ENCODE measurements around the gene CTBP2. TPM values are rescaled to one million over a fixed set of nuclear protein-coding genes. Genes with fewer than 3 reads are reported as not detected.

CTBP2 gene
- polyA plus RNA-seq, 3 donors: 91.1 to 100 (median 98.0) TPM

DNA sequence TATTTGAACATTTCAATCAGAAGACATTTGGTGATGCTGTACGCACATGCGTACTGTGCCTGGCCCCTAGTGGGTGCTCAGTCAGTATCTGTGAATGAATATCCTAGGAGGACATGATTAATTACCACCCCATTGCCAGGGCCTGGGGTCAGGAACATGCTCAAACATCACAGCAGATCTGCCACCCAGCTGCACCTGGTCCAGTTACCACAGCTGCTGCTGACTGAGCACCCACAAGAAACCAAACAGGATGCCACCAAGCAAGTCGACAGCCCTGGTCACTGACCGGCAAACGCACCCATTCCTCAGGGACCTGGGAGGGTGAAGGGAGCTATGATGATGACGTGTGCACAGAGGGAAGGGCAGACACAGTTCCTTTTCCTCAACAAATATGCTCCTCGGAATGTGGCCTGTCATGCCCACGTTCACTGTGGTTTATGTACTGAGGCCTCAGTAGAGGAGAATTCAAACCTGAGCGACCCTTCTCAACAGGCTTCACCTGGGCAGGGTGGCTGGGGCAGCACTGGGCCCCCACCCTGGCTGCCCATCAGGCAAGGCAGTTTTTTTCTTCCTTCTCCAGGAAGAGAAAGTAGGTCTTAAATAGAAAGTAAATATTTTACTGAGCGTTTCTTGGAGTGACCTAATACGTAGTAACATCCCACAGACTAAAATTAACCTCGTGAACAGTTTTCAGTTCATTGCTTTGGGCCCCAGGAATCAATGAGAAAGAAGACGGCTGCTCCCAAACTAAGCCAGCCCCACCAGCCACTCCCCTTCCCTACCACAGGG lies 13.4 kb downstream of the CTBP2 start:
- no peak for DNase-seq

DNA sequence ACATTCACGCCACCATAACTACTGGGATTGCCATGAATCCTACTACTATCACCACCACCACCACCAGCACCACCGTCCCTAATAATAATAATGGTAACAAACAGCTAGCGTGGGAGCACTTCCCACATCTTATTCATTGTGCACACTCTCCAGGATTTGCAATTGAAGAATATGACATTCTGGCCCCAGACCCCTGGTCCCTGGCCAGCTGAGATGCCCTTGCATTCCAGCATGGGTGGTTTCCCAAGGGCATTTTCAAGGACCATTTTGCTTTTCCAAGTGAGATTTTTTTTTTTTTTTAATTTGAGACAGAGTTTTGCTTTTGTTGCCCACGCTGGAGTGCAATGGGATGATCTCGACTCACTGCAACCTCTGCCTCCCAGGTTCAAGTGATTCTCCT lies 14.7 kb downstream of the CTBP2 start:
- DNase-seq: no peak

GRCh38 chr10:125144693-125145623 lies 15.4 kb downstream of the CTBP2 start:
- DNase-seq: no peak

DNA sequence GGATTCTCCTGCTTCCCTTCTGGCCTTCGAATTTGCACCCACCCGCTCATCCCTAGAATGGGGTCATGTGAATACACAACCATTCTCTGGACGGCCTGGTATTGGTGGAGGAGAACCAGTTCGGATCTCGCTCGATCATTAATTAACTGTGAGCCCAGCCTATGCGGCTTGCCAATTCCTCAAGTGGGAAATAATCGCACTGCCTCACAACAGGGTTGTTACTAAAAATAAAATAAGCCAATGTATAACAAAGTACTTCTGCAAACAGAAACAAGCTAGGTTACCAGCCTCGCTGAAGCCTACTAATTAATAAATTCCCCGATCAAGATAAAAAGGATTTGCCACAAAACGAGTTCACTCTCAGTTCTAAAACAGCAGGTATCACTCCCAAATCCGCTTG lies 16.2 kb downstream of the CTBP2 start:
- DNase-seq: no peak

- DNase-seq: no peak
These were observed 17.4 kb downstream of the CTBP2 start for GRCh38 chr10:125142946-125143345.

- DNase-seq: no peak
These were observed 18.4 kb downstream of the CTBP2 start for GRCh38 chr10:125141860-125142484.

GRCh38 chr10:125141150-125141859 lies 19.1 kb downstream of the CTBP2 start:
- DNase-seq: no peak

- no peak for DNase-seq
These were observed 20.2 kb downstream of the CTBP2 start for GRCh38 chr10:125140151-125140550.

GRCh38 chr10:125137601-125138438 lies 22.5 kb downstream of the CTBP2 start:
- DNase-seq: no peak

DNA sequence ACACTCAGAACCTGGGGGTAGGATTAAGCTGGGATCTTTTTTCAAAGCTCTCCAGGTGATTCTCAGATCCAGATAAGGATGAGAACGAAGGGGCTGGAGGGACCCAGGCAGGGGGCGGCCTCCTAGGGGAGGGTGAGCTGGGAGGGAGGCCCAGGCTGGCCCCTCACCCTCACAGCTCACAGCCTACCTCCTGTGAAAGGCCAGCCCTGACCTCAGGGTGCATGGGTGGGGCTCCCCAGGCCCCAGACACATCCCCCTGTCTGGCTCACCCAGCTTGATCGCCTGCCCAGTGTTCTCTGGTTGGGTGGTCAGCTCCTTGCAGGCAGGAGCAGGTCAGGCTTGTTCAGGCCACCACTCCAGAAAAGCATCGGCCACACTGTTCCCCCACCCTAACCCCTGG lies 24.3 kb downstream of the CTBP2 start:
- no peak for DNase-seq

- DNase-seq: no peak
These were observed 24.7 kb downstream of the CTBP2 start for GRCh38 chr10:125135771-125136035.

- no peak for DNase-seq
These were observed 25.2 kb downstream of the CTBP2 start for GRCh38 chr10:125134916-125135770.

- no peak for DNase-seq
These were observed 25.9 kb downstream of the CTBP2 start for GRCh38 chr10:125134483-125134848.

DNA sequence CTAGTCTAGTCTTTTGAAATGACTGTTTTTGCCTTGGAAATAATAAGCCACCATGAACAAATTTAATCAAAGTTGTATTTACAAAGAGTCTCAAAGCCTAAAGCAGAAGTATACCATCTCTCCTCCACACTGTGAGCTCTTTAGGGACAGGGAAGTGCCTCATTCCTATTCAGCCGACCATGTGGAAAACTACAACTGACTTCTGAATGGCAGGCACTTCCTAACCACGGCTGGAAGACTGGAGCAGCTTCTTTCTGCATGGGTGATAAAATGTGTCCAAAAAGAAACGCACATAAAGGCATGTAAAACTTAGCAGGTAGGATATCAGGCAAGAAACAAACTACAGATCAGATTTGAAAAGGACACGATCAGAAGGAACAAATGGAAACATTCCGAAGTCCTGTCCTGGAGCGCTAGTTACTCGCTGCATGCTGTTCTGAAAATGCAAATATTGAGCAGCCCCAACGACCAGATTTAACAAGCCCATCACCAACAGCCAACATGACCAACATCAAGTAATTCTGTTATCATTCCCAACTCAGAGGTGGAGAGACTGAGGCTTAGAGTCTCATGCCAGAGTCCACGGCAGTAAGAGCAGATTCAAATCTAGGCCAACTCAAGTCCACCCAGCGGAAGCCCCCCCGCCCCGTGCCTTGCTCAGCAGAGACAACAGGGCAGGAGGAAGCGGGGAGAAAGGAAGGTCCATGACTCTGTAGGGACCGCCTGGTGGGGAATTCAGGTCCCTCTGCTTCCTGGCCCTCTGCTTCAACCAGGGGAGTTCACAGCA lies 26.5 kb downstream of the CTBP2 start:
- no peak for DNase-seq

GRCh38 chr10:125132344-125132743 lies 28.0 kb downstream of the CTBP2 start:
- no peak for DNase-seq

DNA sequence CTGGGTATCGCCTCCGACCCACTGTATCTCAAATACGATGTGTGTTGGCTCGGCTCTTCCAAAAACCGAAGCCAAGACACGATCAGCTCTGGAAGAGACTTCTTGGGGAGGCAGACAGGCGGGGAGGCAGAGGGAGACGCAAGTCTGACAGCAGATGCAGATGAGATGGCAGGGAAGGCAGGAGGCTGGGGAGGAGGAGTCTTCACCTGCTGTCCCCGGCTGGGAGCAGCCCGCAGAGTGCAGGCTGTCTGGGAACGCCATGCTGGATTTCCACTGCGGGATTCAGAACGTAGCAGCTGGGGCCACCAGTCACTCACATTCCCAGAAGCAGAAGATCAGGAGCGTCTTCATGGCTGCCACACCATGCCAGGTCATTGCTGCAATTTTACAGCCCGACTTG lies 29.4 kb downstream of the CTBP2 start:
- DNase-seq: no peak

DNA sequence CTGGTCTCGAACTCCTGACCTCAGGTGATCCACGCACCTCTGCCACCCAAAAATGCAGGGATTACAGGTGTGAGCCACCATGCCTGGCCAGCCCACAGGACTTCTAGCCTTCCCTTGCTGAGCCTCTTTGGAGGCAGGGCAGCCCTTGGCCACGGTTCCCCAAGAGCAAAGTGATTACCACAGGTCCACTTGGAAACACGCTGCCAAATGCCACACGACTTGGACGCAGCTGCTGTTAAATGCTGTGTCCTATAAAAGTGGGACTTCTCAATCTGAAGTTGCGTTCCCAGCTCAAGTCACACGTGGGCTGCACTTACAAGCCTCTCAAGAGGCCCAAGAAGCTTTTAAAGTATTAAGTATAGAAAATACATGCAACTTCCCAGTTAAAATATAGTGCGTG lies 30.1 kb downstream of the CTBP2 start:
- DNase-seq: no peak

- no peak for DNase-seq
These were observed 31.3 kb downstream of the CTBP2 start for GRCh38 chr10:125129076-125129458.

- no peak for DNase-seq
These were observed 31.8 kb downstream of the CTBP2 start for GRCh38 chr10:125128397-125129075.
